GM12878 (cell line): ENCODE data around the gene USH2A. TPM values are rescaled to one million over a fixed set of nuclear protein-coding genes. Genes with fewer than 3 reads are reported as not detected.

ENCODE experiments used
- ATAC-seq: fragments of 200-7000 bp; cut with Tn5 transposase; 3 replicates; pipeline ENCODE4 v1.9.1; 2020; ENCODE audit warnings: mild to moderate bottlenecking, moderate library complexity
- BruUV-seq: library from RNA; stranded (reverse); fragments of 400-500 nt; replicated peaks from 2 replicates; lab custom pipeline; 2021; lab: Mats Ljungman, UMichigan
- CTCF ChIA-PET: fragments of 300-600 bp; sonication (Branson Sonifier 250); formaldehyde crosslinking; extraction: SDS; loops from one replicate; lab custom pipeline; 2021; ENCODE audit warnings: inconsistent platforms; lab: Yijun Ruan, JAX
- POLR2A ChIA-PET: fragments of 350-600 bp; formaldehyde crosslinking; extraction: SDS; loops from one replicate; lab custom pipeline; 2021; ENCODE audit warnings: inconsistent platforms; lab: Charles Lee
- RAD21 ChIA-PET: fragments of 300-600 bp; sonication (Branson Sonifier 250); formaldehyde crosslinking; loops from one replicate; lab custom pipeline; 2023; ENCODE audit warnings: antibody characterized with exemption; ENCODE audit not compliant: unreplicated experiment; lab: Charles Lee
- SMC1A ChIA-PET: fragments of 300-600 bp; sonication (Branson Sonifier 250); formaldehyde crosslinking; loops from one replicate; lab custom pipeline; 2023; ENCODE audit not compliant: unreplicated experiment, uncharacterized antibody; lab: Charles Lee
- DNase-seq: peaks from one replicate; pipeline ENCODE4 v3.0.0-alpha.2; 2011; ENCODE audit warnings: low read depth, low spot score
- FAIRE-seq: peaks from 3 replicates; lab custom pipeline; 2011; peaks lifted over from hg19 to GRCh38; lab: Jason Lieb, UNC
- H2AFZ ChIP-seq: 2 replicates; pipeline ENCODE4 v1.6.0; 2011; ENCODE audit warnings: low read depth, low read length, control low read depth; ENCODE audit not compliant: control insufficient read depth
- H3K27ac ChIP-seq: 2 replicates; pipeline ENCODE4 v1.5.1; 2011; ENCODE audit warnings: control low read depth; ENCODE audit not compliant: control insufficient read depth, insufficient read depth
- H3K27me3 ChIP-seq, 2 experiments: replicated peaks in 1 of 2; 2 replicates each; pipeline versions ENCODE4 v1.6.0 to v1.6.1; 2011; ENCODE audit warnings: low read length in 1 of 2; ENCODE audit not compliant: control insufficient read depth in 2 of 2, insufficient read depth in 2 of 2
- H3K36me3 ChIP-seq, 2 experiments: 2 replicates each; pipeline ENCODE4 v1.5.1; 2011; ENCODE audit warnings: low read length in 1 of 2; ENCODE audit not compliant: control insufficient read depth in 2 of 2, insufficient read depth in 2 of 2
- H3K4me1 ChIP-seq: 2 replicates; pipeline ENCODE4 v1.6.1; 2011; ENCODE audit warnings: mild to moderate bottlenecking, low read length, moderate library complexity, mixed read lengths; ENCODE audit not compliant: control insufficient read depth, insufficient read depth
- H3K4me2 ChIP-seq: 2 replicates; pipeline ENCODE4 v1.6.0; 2011; ENCODE audit warnings: control low read depth; ENCODE audit not compliant: control insufficient read depth, insufficient read depth
- H3K4me3 ChIP-seq: fragments of 200-600 bp; sonication (generic); 2 replicates; pipeline ENCODE4 v1.5.1; 2016
- H3K79me2 ChIP-seq: 2 replicates; pipeline ENCODE4 v1.6.0; 2011; ENCODE audit warnings: low read length; ENCODE audit not compliant: control insufficient read depth, insufficient read depth
- H3K9ac ChIP-seq: 2 replicates; pipeline ENCODE4 v1.8.0; 2011; ENCODE audit warnings: low read length, control low read depth, mixed read lengths; ENCODE audit not compliant: control insufficient read depth, insufficient read depth
- H3K9me3 ChIP-seq: replicated peaks from 3 replicates; pipeline ENCODE4 v1.5.1; 2011; ENCODE audit warnings: mild to moderate bottlenecking, low read length; ENCODE audit not compliant: control insufficient read depth, insufficient read depth
- H4K20me1 ChIP-seq: 2 replicates; pipeline ENCODE4 v1.6.0; 2011; ENCODE audit not compliant: control insufficient read depth, insufficient read depth
- ATF7 ChIP-seq: fragments of 450-650 bp; IDR thresholded peaks from 2 replicates; pipeline ENCODE4 v1.6.1; 2016; ENCODE audit warnings: low read depth, mild to moderate bottlenecking
- BCL11A ChIP-seq: IDR thresholded peaks from 2 replicates; pipeline ENCODE4 v1.6.1; 2011; ENCODE audit warnings: low read depth, low read length
- CHD2 ChIP-seq: IDR thresholded peaks from 2 replicates; pipeline ENCODE4 v1.6.1; 2011; ENCODE audit warnings: low read depth, low read length, improper control_type of control experiment, borderline replicate concordance
- CREB1 ChIP-seq: IDR thresholded peaks from 2 replicates; pipeline ENCODE4 v1.6.1; 2012; ENCODE audit warnings: low read depth, mild to moderate bottlenecking, inconsistent platforms
- KAT2A ChIP-seq: conservative IDR thresholded peaks from 2 replicates; pipeline ENCODE4 v1.6.1; 2011; ENCODE audit warnings: low read depth, low read length; ENCODE audit not compliant: control insufficient read depth
- MYC ChIP-seq: IDR thresholded peaks from 2 replicates; pipeline ENCODE4 v1.6.1; 2011; ENCODE audit warnings: mild to moderate bottlenecking, low read length, moderate library complexity, inconsistent platforms; ENCODE audit not compliant: insufficient read depth, insufficient replicate concordance, insufficient read length, severe bottlenecking
- RAD21 ChIP-seq: IDR thresholded peaks from 2 replicates; pipeline ENCODE4 v1.6.1; 2011; ENCODE audit warnings: mild to moderate bottlenecking, low read depth, low read length, moderate library complexity; ENCODE audit not compliant: insufficient read depth
- RB1 ChIP-seq: fragments of 450-650 bp; formaldehyde crosslinking; IDR thresholded peaks from 2 replicates; pipeline ENCODE4 v1.6.1; 2017; ENCODE audit warnings: mild to moderate bottlenecking, borderline replicate concordance
- RELA ChIP-seq: fragments of 450-650 bp; IDR thresholded peaks from 2 replicates; pipeline ENCODE4 v1.8.0; 2014; ENCODE audit warnings: borderline replicate concordance; ENCODE audit not compliant: partially characterized antibody
- TBL1XR1 ChIP-seq: IDR thresholded peaks from 2 replicates; pipeline ENCODE4 v1.6.1; 2012; ENCODE audit warnings: low read depth, low read length, improper control_type of control experiment
- YBX1 ChIP-seq: fragments of 450-650 bp; IDR thresholded peaks from 2 replicates; pipeline ENCODE4 v1.6.1; 2016; ENCODE audit warnings: antibody characterized with exemption
- YY1 ChIP-seq: IDR thresholded peaks from 2 replicates; pipeline ENCODE4 v1.6.1; 2011; ENCODE audit warnings: low read depth, mild to moderate bottlenecking, low read length
- ZNF274 ChIP-seq: IDR thresholded peaks from one replicate; pipeline ENCODE4 v1.8.0; 2011; ENCODE audit not compliant: insufficient read length, insufficient read depth
- WGBS: methylation state at CpG from one replicate; pipeline ENCODE4 v1.1.6; 2016; ENCODE audit warnings: low lambda C conversion rate; ENCODE audit not compliant: insufficient replicate concordance, insufficient coverage; ENCODE audit errors: missing lambda C conversion rate; 5-methylcytosine and 5-hydroxymethylcytosine counted together
- in situ Hi-C: fragments of 300-500 bp; cut with MboI; formaldehyde crosslinking; loops from 9 replicates; pipeline ENCODE4 v1.14.3; 2018; ENCODE audit warnings: mixed read lengths
- intact Hi-C: fragments of 100-400 bp; cut with micrococcal nuclease; formaldehyde crosslinking; loops from one replicate; pipeline ENCODE4 v1.14.2; 2022; ENCODE audit not compliant: unreplicated experiment
- polyA plus RNA-seq, 11 experiments: library from polyadenylated mRNA; depleted of rRNA in 4 of 11; unstranded in 6 of 11; stranded (reverse) in 5 of 11; fragments of >200 nt; fragmentation: Nextera tagmentation in 4 of 11; fragmentation: Illumina TruSeq in 1 of 11; extraction: Ambion mirVana in 4 of 11; extraction: Trizol in 1 of 11; gene quantifications; 1 replicate in 1 of 11; 2 replicates in 10 of 11; pipeline versions ENCODE4 v1.2.1 to v1.2.3, GENCODE V29; 2011 to 2016; ENCODE audit warnings: inconsistent platforms in 2 of 11, missing spikeins in 2 of 11, low read depth in 1 of 11
- total RNA-seq, 4 experiments: library from RNA; depleted of rRNA in 3 of 4; stranded (reverse); fragments of >200 nt in 3 of 4; fragmentation: Illumina TruSeq in 1 of 4; extraction: Trizol in 1 of 4; gene quantifications; 2 replicates each; pipeline versions ENCODE4 v1.2.1 to v1.2.3, GENCODE V29; 2013 to 2021
- TF ChIP-seq, protein P1 (sequence below): fragments of 450-650 bp; IDR thresholded peaks from 2 replicates; pipeline ENCODE4 v1.6.1; 2017; ENCODE audit warnings: mild to moderate bottlenecking
- TF ChIP-seq, protein P2 (sequence below): IDR thresholded peaks from 2 replicates; pipeline ENCODE4 v1.6.1; 2011; ENCODE audit warnings: low read depth, mild to moderate bottlenecking, low read length, moderate library complexity, borderline replicate concordance; ENCODE audit errors: extremely low read depth

USH2A gene
- total and polyA plus RNA-seq, 10 of the 15 experiments (the other 5 are each of a cell fraction or from before 2014, with no cell fraction given), result under 0.01 to 0.20 (median 0.01) TPM; not detected in 2

GRCh38 chr1:215652371-215652770 is 770.9 kb downstream of the USH2A start:
- CTCF ChIA-PET, result interaction anchor here (0.7 to 1.3 kb wide), 4 partner anchors 8 to 13 kb away, joined by 3 read pairs; no protein-coding TSS in a partner anchor
- Histone ChIP-seq H3K4me3 (no peak overlapping the region), H3K9me3 (no peaks in the 10 kb centered on the region), H3K4me1 (no peaks in the 10 kb centered on the region), H3K79me2 (no peaks in the 10 kb centered on the region), H3K4me2 (no peak overlapping the region), H3K27ac (no peak overlapping the region), H3K36me3 (no peaks in the 10 kb centered on the region), H3K9ac (no peak overlapping the region), H2AFZ (no peak overlapping the region), H3K27me3 (no peaks in the 10 kb centered on the region; a peak in 1 of 4 replicates), H4K20me1 (no peaks in the 10 kb centered on the region)
- FAIRE-seq (no peak), ATAC-seq (no peak), DNase-seq (no peak)
- in situ Hi-C loops, result no loop called here
- WGBS, result 48% methylated on average over 1 of the region's 1 CpG
- POLR2A ChIA-PET, result interaction anchor here (1.0 kb wide), 1 partner anchor 21 kb away, joined by 3 read pairs; no protein-coding TSS in a partner anchor
- SMC1A ChIA-PET, result interaction anchor here (0.8 to 1.5 kb wide), 5 partner anchors 10 to 52 kb away, joined by 4 to 6 read pairs (median 4); no protein-coding TSS in a partner anchor
- no peak for TF ChIP-seq KAT2A
- RAD21 ChIA-PET, result interaction anchor here (1.0 to 1.3 kb wide), 2 partner anchors 12 to 14 kb away, joined by 3 to 4 read pairs; no protein-coding TSS in a partner anchor
- BruUV-seq, result no TSS peak
- intact Hi-C loops, result no loop called here

GRCh38 chr1:215651867-215652266 is 771.4 kb downstream of the USH2A start:
- no TSS peak for BruUV-seq
- POLR2A ChIA-PET, result interaction anchor here (1.0 kb wide), 1 partner anchor 21 kb away, joined by 3 read pairs; no protein-coding TSS in a partner anchor
- Histone ChIP-seq H3K9ac (no peak overlapping the region), H3K27me3 (no peaks in the 10 kb centered on the region; a peak in 1 of 4 replicates), H3K27ac (no peak overlapping the region), H3K79me2 (no peaks in the 10 kb centered on the region), H3K4me2 (no peak overlapping the region), H3K9me3 (no peaks in the 10 kb centered on the region), H3K4me3 (no peak overlapping the region), H2AFZ (no peak overlapping the region), H3K36me3 (no peaks in the 10 kb centered on the region), H3K4me1 (no peaks in the 10 kb centered on the region), H4K20me1 (no peaks in the 10 kb centered on the region)
- FAIRE-seq (no peak), ATAC-seq (no peak), DNase-seq (no peak)
- SMC1A ChIA-PET, result interaction anchor here (0.7 to 2.7 kb wide), 7 partner anchors 10 to 61 kb away, joined by 3 to 13 read pairs (median 4); no protein-coding TSS in a partner anchor
- 19% methylated on average over 3 of the region's 3 CpGs for WGBS
- intact Hi-C loops, result no loop called here
- CTCF ChIA-PET, result interaction anchor here (0.7 to 1.3 kb wide), 3 partner anchors 9 to 12 kb away, joined by 3 read pairs; no protein-coding TSS in a partner anchor
- RAD21 ChIA-PET, result interaction anchor here (1.0 to 1.3 kb wide), 3 partner anchors 12 to 15 kb away, joined by 3 to 4 read pairs (median 3); no protein-coding TSS in a partner anchor
- in situ Hi-C loops, result no loop called here
- TF ChIP-seq BCL11A, result no peak
- TF ChIP-seq KAT2A, result no peak
- TF ChIP-seq YY1, result no peak
- no peak for TF ChIP-seq ZNF274
- no peak for TF ChIP-seq YBX1
- no peak for TF ChIP-seq CREB1
- TF ChIP-seq RB1, result no peak
- no peak for TF ChIP-seq RAD21
- TF ChIP-seq TBL1XR1, result no peak
- TF ChIP-seq ATF7, result no peak
- TF ChIP-seq, protein P1, sequence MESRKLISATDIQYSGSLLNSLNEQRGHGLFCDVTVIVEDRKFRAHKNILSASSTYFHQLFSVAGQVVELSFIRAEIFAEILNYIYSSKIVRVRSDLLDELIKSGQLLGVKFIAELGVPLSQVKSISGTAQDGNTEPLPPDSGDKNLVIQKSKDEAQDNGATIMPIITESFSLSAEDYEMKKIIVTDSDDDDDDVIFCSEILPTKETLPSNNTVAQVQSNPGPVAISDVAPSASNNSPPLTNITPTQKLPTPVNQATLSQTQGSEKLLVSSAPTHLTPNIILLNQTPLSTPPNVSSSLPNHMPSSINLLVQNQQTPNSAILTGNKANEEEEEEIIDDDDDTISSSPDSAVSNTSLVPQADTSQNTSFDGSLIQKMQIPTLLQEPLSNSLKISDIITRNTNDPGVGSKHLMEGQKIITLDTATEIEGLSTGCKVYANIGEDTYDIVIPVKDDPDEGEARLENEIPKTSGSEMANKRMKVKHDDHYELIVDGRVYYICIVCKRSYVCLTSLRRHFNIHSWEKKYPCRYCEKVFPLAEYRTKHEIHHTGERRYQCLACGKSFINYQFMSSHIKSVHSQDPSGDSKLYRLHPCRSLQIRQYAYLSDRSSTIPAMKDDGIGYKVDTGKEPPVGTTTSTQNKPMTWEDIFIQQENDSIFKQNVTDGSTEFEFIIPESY, result no peak
- TF ChIP-seq RELA, result no peak
- TF ChIP-seq CHD2, result no peak
- no peak for TF ChIP-seq MYC
- TF ChIP-seq, protein P2, sequence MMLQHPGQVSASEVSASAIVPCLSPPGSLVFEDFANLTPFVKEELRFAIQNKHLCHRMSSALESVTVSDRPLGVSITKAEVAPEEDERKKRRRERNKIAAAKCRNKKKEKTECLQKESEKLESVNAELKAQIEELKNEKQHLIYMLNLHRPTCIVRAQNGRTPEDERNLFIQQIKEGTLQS, result no peak
